Activated T-cell treated with anti-CD3 and anti-CD28 coated beads, Interleukin-2, amount 50 U/mL, for 4 hours (primary cell): Measurements from ENCODE around the gene RBBP5. TPM values are rescaled to one million over a fixed set of nuclear protein-coding genes. Genes with fewer than 3 reads are reported as not detected.
A peak's percentile ranks its signal among the peaks of the same experiment; 100 is the strongest.

Experiments
- ATAC-seq, 2 donors: fragments of 200-7000 bp; cut with Tn5 transposase; one replicate each; pipeline ENCODE4 v1.10.0; 2021
- DNase-seq: peaks from one replicate; pipeline ENCODE4 v3.0.0-alpha.2; 2020
- H3K27me3 Mint-ChIP-seq: one replicate; pipeline ENCODE4 v1.8.0; 2021; ENCODE audit warnings: low read depth, mixed read lengths
- H3K36me3 Mint-ChIP-seq: one replicate; pipeline ENCODE4 v1.8.0; 2022; ENCODE audit warnings: mixed read lengths; ENCODE audit not compliant: insufficient read depth
- H3K4me1 Mint-ChIP-seq: one replicate; pipeline ENCODE4 v1.8.0; 2021; ENCODE audit warnings: low read depth, mixed read lengths
- H3K4me3 Mint-ChIP-seq: one replicate; pipeline ENCODE4 v1.8.0; 2021; ENCODE audit warnings: mild to moderate bottlenecking, moderate library complexity, mixed read lengths
- H3K9me3 Mint-ChIP-seq: one replicate; pipeline ENCODE4 v1.8.0; 2021; ENCODE audit warnings: mixed read lengths
- total RNA-seq, 3 donors: library from RNA; stranded (reverse); gene quantifications; one replicate each; pipeline ENCODE4 v1.2.1, GENCODE V29; 2021

Gene RBBP5
- total RNA-seq, 3 donors from 2014 or later, result 27.4 to 36.2 (median 31.2) TPM

DNA sequence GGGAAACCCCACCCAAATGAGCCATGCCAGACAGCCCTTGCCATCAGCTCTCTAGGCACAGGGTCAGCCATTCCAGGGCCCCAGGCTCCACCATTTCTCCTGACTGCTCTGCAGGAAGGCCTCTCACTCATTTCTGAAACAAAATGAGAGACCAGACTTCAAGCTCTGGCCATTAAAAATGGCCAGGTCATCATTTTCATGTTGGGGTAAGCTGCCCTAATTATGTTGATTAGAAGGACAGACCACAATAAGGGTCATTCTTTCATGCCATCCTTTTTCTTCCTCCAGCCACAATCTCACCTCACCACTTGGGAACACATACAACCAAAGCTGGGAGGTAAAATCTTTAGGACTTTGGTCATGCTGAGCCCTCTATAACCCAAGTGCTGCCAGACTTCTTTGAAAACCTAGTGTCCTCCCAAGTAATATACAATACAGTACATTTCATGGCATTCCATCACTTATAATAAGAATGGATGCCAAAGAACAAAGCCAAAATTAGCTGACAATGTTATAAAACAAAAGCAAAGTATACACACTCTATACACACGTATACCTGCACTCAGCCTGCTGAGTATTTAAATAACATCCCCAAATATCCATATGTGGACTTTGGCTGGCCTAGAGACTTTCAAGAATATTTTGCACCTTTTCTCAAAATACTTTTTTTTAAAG lies 22.4 kb upstream of the RBBP5 start:
- peaks cover 2% of the 10 kb centered on the region for H3K27me3 Mint-ChIP-seq
- peaks cover 15% of the 10 kb centered on the region for H3K36me3 Mint-ChIP-seq
- H3K4me3 Mint-ChIP-seq, result no peak overlapping the region
- DNase-seq, result no peak
- no peaks in the 10 kb centered on the region for H3K9me3 Mint-ChIP-seq
- H3K4me1 Mint-ChIP-seq, result peaks cover 3% of the 10 kb centered on the region
- no peak for ATAC-seq

DNA sequence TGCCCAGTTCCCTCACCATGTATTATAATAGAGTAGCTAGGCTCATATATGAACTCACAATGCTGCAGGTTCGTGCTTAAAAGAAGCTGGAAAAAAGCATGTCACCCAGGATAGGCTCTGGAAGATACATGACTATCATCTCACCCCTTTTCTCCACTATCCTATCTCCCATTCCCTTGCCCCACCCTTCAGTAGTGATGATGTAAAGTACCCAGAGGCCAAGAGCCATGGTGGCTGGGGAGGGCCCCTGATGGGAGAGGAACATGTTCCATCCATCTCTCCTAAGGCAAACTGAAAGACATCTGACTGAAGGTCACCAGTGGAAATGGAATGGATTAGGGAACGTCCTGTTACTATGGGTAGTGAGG lies 20.3 kb upstream of the RBBP5 start:
- DNase-seq (no peak), ATAC-seq (peak in 1 of 2 donors; percentile 11)
- Mint-ChIP-seq H3K4me3 (no peak overlapping the region), H3K9me3 (no peaks in the 10 kb centered on the region), H3K4me1 (peaks cover 3% of the 10 kb centered on the region), H3K36me3 (peaks cover 2% of the 10 kb centered on the region), H3K27me3 (peaks cover 2% of the 10 kb centered on the region)

GRCh38 chr1:205141236-205142101 lies 19.7 kb upstream of the RBBP5 start:
- peak; percentile 64 for DNase-seq
- Mint-ChIP-seq H3K9me3 (no peaks in the 10 kb centered on the region), H3K36me3 (no peaks in the 10 kb centered on the region), H3K27me3 (peaks cover 2% of the 10 kb centered on the region), H3K4me1 (peaks cover 3% of the 10 kb centered on the region), H3K4me3 (no peak overlapping the region)
- ATAC-seq, result peak; percentile 83 to 93

DNA sequence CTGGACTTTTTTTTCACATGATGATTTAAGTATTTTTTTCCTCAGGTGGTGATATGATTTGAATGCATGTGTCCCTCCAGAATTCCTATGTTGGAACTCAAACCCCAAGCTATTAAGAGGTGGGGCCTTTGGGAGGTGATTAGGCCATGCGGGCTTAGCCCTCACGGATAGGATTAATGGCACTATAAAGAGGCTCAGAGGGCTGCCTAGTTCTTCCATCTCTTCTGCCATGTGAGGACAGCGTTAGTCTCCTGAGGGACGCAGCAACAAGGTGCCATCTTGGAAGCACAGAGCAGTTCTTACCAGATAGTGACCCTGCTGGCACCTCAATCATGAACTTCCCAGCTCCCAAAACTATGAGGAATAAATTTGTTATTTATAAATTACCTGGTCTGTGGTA lies 18.3 kb upstream of the RBBP5 start:
- no peak for DNase-seq

DNA sequence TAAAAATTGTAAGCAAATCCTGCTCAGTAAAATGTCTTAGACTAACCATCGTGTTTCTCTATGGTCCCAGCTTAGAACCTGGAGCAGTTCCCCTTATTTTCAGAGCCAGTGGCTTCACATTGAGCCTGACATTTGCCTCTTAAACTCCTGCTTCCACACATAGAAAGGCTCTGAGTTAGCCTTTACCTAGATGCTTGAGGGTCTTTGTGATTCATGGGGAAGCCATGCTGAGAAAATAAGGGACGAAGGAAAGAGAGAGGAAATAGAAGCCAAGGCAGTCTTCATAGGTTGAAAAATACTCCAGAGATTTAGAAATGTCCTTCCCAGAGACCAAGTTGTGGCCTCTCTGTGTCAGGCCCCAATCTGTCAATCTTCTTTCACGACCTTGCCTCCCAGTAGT lies 16.1 kb upstream of the RBBP5 start:
- ATAC-seq, result no peak
- no peak overlapping the region for H3K4me3 Mint-ChIP-seq
- H3K27me3 Mint-ChIP-seq, result peaks cover 2% of the 10 kb centered on the region

More for the DNA sequence above, 18.3 kb upstream of the RBBP5 start:
- peaks cover 3% of the 10 kb centered on the region for H3K4me1 Mint-ChIP-seq
- no peak overlapping the region for H3K4me3 Mint-ChIP-seq
- no peak for ATAC-seq
- peaks cover 2% of the 10 kb centered on the region for H3K27me3 Mint-ChIP-seq
- no peaks in the 10 kb centered on the region for H3K36me3 Mint-ChIP-seq
- no peaks in the 10 kb centered on the region for H3K9me3 Mint-ChIP-seq

DNA sequence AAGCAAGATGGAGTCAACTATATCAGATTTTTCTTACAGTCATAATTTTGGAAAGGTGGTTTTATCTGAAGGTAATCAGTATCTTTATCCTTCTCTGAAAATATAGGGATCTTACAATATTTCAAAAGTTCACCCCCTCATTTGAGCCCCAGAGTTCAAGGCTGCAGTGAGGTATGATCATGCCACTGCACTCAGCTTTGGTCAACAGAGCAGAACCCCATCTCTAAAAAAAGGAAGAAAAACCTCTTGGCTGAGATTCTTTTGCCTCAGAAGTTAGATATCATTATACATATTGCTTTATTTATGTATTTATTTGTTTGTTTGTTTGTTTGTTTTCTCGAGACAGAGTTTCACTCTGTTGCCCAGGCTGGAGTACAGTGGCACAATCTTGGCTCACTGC lies 11.5 kb upstream of the RBBP5 start:
- H3K4me3 Mint-ChIP-seq, result no peak overlapping the region
- no peaks in the 10 kb centered on the region for H3K4me1 Mint-ChIP-seq
- H3K9me3 Mint-ChIP-seq, result no peaks in the 10 kb centered on the region
- DNase-seq (no peak), ATAC-seq (no peak)
- no peaks in the 10 kb centered on the region for H3K36me3 Mint-ChIP-seq
- no peaks in the 10 kb centered on the region for H3K27me3 Mint-ChIP-seq

More for the DNA sequence above, 16.1 kb upstream of the RBBP5 start:
- Mint-ChIP-seq H3K4me1 (peaks cover 3% of the 10 kb centered on the region), H3K36me3 (no peaks in the 10 kb centered on the region), H3K9me3 (no peaks in the 10 kb centered on the region)
- DNase-seq, result no peak

- no peaks in the 10 kb centered on the region for H3K36me3 Mint-ChIP-seq
- H3K9me3 Mint-ChIP-seq, result no peaks in the 10 kb centered on the region
- H3K4me1 Mint-ChIP-seq, result no peaks in the 10 kb centered on the region
- H3K4me3 Mint-ChIP-seq, result no peak overlapping the region
- DNase-seq, result no peak
- ATAC-seq, result no peak
- no peaks in the 10 kb centered on the region for H3K27me3 Mint-ChIP-seq
Observed at GRCh38 chr1:205129447-205130029, 7.8 kb upstream of the RBBP5 start.

- H3K27me3 Mint-ChIP-seq, result no peaks in the 10 kb centered on the region
- ATAC-seq, result no peak
- H3K36me3 Mint-ChIP-seq, result no peaks in the 10 kb centered on the region
- DNase-seq, result no peak
- no peaks in the 10 kb centered on the region for H3K9me3 Mint-ChIP-seq
- H3K4me1 Mint-ChIP-seq, result peaks cover under 1% of the 10 kb centered on the region
- no peak overlapping the region for H3K4me3 Mint-ChIP-seq
Observed at GRCh38 chr1:205128050-205128449, 6.3 kb upstream of the RBBP5 start.

DNA sequence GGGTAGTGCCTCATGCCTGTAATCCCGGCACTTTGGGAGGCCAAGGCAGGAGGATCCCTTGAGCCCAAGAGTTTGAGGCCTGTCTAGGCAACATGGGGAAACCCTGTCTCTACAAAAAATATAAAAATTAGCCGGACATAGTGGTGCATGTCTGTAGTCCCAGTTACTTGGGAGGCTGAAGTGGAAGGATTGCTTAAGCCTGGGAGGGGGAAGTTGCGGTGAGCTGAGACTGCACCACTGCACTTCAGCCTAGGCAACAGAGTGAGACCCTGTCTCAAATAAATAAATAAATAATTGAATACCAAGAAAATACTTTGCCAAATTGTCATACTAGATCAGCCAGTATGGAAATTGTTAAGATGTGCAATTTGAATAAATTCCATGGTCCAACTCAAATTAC lies 5.9 kb upstream of the RBBP5 start:
- Mint-ChIP-seq H3K36me3 (no peaks in the 10 kb centered on the region), H3K9me3 (no peaks in the 10 kb centered on the region), H3K27me3 (no peaks in the 10 kb centered on the region), H3K4me3 (no peak overlapping the region), H3K4me1 (peaks cover 4% of the 10 kb centered on the region)
- DNase-seq (no peak), ATAC-seq (no peak)

DNA sequence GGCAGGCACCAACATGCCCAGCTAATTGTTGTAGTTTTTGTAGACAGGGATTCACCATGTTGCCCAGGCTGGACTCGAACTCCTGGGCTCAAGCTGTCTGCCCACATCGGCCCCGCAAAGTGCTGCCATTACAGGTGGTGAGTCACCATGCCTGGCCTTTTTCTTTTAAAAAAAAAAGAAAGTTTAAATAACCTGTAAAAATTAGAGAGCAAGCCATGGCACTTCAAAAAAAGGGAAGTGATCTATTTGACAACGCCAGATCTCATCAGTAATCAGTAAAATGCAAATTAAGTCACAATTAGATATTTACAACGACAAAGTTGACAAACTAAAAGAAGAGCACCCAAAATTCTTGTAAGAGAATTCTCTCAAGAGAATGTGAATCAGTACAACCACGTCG lies 2.9 kb upstream of the RBBP5 start:
- no peaks in the 10 kb centered on the region for H3K9me3 Mint-ChIP-seq
- no peak overlapping the region for H3K4me3 Mint-ChIP-seq
- peaks cover 30% of the 10 kb centered on the region for H3K4me1 Mint-ChIP-seq
- H3K27me3 Mint-ChIP-seq, result no peaks in the 10 kb centered on the region
- ATAC-seq (no peak), DNase-seq (no peak)
- peaks cover 6% of the 10 kb centered on the region for H3K36me3 Mint-ChIP-seq

DNA sequence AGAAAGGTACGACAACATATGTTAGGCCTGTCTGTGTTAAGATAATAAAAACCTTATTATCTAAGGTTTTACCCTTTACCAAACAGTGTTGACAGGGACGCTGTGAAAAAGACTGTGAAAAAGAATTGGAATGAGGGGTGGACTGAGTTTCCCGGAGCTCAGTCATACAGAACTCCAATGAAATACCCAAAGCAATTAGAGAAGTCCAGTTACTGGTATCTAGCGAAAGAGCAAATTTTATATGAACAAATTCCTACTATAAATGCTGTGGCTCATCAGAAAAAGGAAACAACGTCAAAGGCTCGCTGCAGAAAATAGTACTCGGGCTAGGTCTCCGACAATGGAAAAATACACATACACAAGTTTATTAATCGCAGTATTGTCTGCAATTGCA lies 708 bp upstream of the RBBP5 start:
- ATAC-seq (no peak), DNase-seq (no peak)
- Mint-ChIP-seq H3K27me3 (no peaks in the 10 kb centered on the region), H3K4me3 (peak overlapping the region; percentile 98), H3K9me3 (no peaks in the 10 kb centered on the region), H3K4me1 (peaks cover 41% of the 10 kb centered on the region), H3K36me3 (peaks cover 14% of the 10 kb centered on the region)

DNA sequence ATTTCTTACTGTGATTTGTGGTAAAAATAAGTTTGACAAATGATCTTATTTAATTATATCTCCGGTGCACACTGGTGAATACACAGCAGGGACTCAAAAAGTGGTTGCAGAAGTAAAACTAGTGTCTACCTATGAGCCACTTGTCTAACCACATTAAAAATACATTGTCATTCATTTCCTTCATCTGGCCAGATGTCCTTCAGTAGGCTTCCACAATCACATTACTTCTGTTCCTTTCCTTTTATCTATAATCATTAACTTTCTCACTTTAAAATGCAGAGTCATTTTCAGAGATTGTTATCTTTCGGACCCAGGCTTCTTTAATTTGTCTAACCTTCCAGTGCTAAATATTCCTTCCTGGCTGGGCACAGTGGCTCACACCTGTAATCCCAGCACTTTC lies 3.0 kb downstream of the RBBP5 start:
- DNase-seq (no peak), ATAC-seq (no peak)
- no peaks in the 10 kb centered on the region for H3K9me3 Mint-ChIP-seq
- peak overlapping the region; percentile 2 for H3K4me3 Mint-ChIP-seq
- peaks cover 19% of the 10 kb centered on the region for H3K36me3 Mint-ChIP-seq
- no peaks in the 10 kb centered on the region for H3K27me3 Mint-ChIP-seq
- peaks cover 52% of the 10 kb centered on the region for H3K4me1 Mint-ChIP-seq

GRCh38 chr1:205111354-205111753 lies 10.4 kb downstream of the RBBP5 start:
- Mint-ChIP-seq H3K4me3 (no peak overlapping the region), H3K9me3 (no peaks in the 10 kb centered on the region), H3K4me1 (peaks cover 13% of the 10 kb centered on the region)

DNA sequence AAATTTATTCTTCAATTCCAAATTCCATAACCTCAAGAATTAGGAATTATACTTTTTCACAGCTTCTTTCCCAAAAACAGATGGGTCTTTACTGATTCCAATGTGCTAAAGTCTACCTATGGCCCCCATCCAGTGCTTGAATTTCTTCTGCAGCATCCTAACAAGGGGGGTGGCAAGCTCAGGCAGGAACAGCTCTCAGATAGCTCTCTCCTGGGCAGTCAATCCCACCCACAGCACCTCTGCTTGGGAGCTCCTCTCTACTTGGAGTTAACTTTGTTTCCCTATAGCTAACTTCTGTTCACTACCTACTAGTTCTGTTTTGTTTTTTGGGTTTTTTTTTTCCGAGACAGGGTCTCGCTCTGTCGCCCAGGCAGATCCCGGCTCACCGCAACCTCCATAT lies 12.1 kb downstream of the RBBP5 start:
- H3K4me1 Mint-ChIP-seq, result peaks cover 7% of the 10 kb centered on the region
- H3K27me3 Mint-ChIP-seq, result no peaks in the 10 kb centered on the region
- ATAC-seq (no peak), DNase-seq (no peak)
- peaks cover 36% of the 10 kb centered on the region for H3K36me3 Mint-ChIP-seq
- H3K4me3 Mint-ChIP-seq, result no peak overlapping the region
- H3K9me3 Mint-ChIP-seq, result no peaks in the 10 kb centered on the region

More at GRCh38 chr1:205111354-205111753, 10.4 kb downstream of the RBBP5 start:
- Mint-ChIP-seq H3K27me3 (no peaks in the 10 kb centered on the region), H3K36me3 (peaks cover 28% of the 10 kb centered on the region)
- ATAC-seq (no peak), DNase-seq (no peak)

DNA sequence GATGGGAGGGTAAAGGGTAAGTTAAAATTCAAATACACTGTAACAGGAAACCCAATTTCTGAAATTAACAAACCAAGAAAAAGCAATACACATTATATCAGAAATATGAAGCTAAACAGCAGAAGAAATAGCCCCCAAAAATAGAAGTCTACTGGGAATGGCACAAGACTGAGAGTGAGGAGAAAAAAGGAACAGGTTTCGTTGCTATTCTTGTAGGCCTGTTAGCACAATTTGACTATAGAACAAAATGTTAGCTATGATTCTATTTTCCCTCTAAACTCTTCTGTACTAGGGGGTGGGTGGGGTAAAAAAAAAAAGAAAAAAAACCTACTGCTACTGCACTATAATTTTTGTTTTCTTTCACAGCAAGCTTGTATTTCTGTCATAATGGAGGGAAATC lies 12.5 kb downstream of the RBBP5 start:
- peaks cover 7% of the 10 kb centered on the region for H3K4me1 Mint-ChIP-seq
- no peak overlapping the region for H3K4me3 Mint-ChIP-seq
- no peaks in the 10 kb centered on the region for H3K9me3 Mint-ChIP-seq
- H3K27me3 Mint-ChIP-seq, result no peaks in the 10 kb centered on the region
- DNase-seq (no peak), ATAC-seq (no peak)
- peaks cover 39% of the 10 kb centered on the region for H3K36me3 Mint-ChIP-seq
